Measurements from ENCODE around the gene CADPS2. TPM values are rescaled to one million over a fixed set of nuclear protein-coding genes. Genes with fewer than 3 reads are reported as not detected.

CADPS2 gene
- total RNA-seq, 2 experiments from 2014 or later, result not detected

GRCh38 chr7:122578350-122578749 is 307.9 kb downstream of the CADPS2 start:
- ChIA-PET CTCF (ENCODE audit: unreplicated experiment) (no interaction called here), POLR2A (interaction anchor here (0.8 to 1.1 kb wide), 2 partner anchors 38 to 776 kb away, joined by 3 to 5 read pairs; no protein-coding TSS in a partner anchor)
- H3K9me2 ChIP-seq (ENCODE audit: insufficient read depth, low read length), result no peaks in the 10 kb centered on the region
- DNase-seq (ENCODE audit: low spot score), result no peak
- no peaks in the 10 kb centered on the region for H3K9me3 ChIP-seq (ENCODE audit: low read length)
- no peaks in the 10 kb centered on the region for H3K36me3 ChIP-seq (ENCODE audit: insufficient read depth, low read length)
- intact Hi-C loops (cut with micrococcal nuclease; ENCODE audit: unreplicated experiment), result no loop called here
- H3K4me3 ChIP-seq (ENCODE audit: low read depth, low read length, poor library complexity, severe bottlenecking), result no peak overlapping the region
- no peak overlapping the region for H3K4me2 ChIP-seq (ENCODE audit: low read length)
- no peak overlapping the region for H2AFZ ChIP-seq (ENCODE audit: low read length)
- H3K27ac ChIP-seq (ENCODE audit: low read depth, low read length, poor library complexity, severe bottlenecking), result no peak overlapping the region
- TF ChIP-seq EZH2phosphoT487 (IDR thresholded peaks at IDR 0.05; ENCODE audit: borderline replicate concordance, low read depth, low read length) (no peak), CTCF (conservative IDR thresholded peaks at IDR 0.05; ENCODE audit: low read length) (no peak)
- H3K4me1 ChIP-seq (ENCODE audit: insufficient read depth, low read length, poor library complexity, severe bottlenecking), result no peaks in the 10 kb centered on the region
- BruUV-seq (replicated peaks), result no TSS peak
- H4K20me1 ChIP-seq (ENCODE audit: insufficient read depth, low read length), result no peaks in the 10 kb centered on the region
- no peaks in the 10 kb centered on the region for H3K79me2 ChIP-seq (ENCODE audit: insufficient read depth, low read depth, low read length)

- TF ChIP-seq CTCF (conservative IDR thresholded peaks at IDR 0.05; ENCODE audit: low read length) (no peak), EZH2phosphoT487 (IDR thresholded peaks at IDR 0.05; ENCODE audit: borderline replicate concordance, low read depth, low read length) (no peak)
- Histone ChIP-seq H3K4me2 (ENCODE audit: low read length) (no peak overlapping the region), H4K20me1 (ENCODE audit: insufficient read depth, low read length) (no peaks in the 10 kb centered on the region), H3K27ac (ENCODE audit: low read depth, low read length, poor library complexity, severe bottlenecking) (no peak overlapping the region), H3K4me3 (ENCODE audit: low read depth, low read length, poor library complexity, severe bottlenecking) (no peak overlapping the region), H3K9me3 (ENCODE audit: low read length) (no peaks in the 10 kb centered on the region), H3K79me2 (ENCODE audit: insufficient read depth, low read depth, low read length) (no peaks in the 10 kb centered on the region), H3K36me3 (ENCODE audit: insufficient read depth, low read length) (no peaks in the 10 kb centered on the region), H3K4me1 (ENCODE audit: insufficient read depth, low read length, poor library complexity, severe bottlenecking) (no peaks in the 10 kb centered on the region), H2AFZ (ENCODE audit: low read length) (no peak overlapping the region), H3K9me2 (ENCODE audit: insufficient read depth, low read length) (no peaks in the 10 kb centered on the region)
- ChIA-PET POLR2A (interaction anchor here (0.6 to 1.1 kb wide), 2 partner anchors 39 to 40 kb away, joined by 3 read pairs; no protein-coding TSS in a partner anchor), CTCF (ENCODE audit: unreplicated experiment) (no interaction called here)
- no TSS peak for BruUV-seq (replicated peaks)
- no peak for DNase-seq (ENCODE audit: low spot score)
- intact Hi-C loops (cut with micrococcal nuclease; ENCODE audit: unreplicated experiment), result no loop called here
Observed at GRCh38 chr7:122577449-122578003, 308.7 kb downstream of the CADPS2 start.

GRCh38 chr7:122572706-122573105 is 313.6 kb downstream of the CADPS2 start:
- no peak overlapping the region for H3K4me3 ChIP-seq (ENCODE audit: low read depth, low read length, poor library complexity, severe bottlenecking)
- DNase-seq (ENCODE audit: low spot score), result no peak
- CTCF ChIA-PET (ENCODE audit: unreplicated experiment), result no interaction called here
- no peak overlapping the region for H2AFZ ChIP-seq (ENCODE audit: low read length)
- TF ChIP-seq CTCF (conservative IDR thresholded peaks at IDR 0.05; ENCODE audit: low read length) (no peak), EZH2phosphoT487 (IDR thresholded peaks at IDR 0.05; ENCODE audit: borderline replicate concordance, low read depth, low read length) (no peak)
- BruUV-seq (replicated peaks), result no TSS peak
- H3K79me2 ChIP-seq (ENCODE audit: insufficient read depth, low read depth, low read length), result no peaks in the 10 kb centered on the region
- intact Hi-C loops (cut with micrococcal nuclease; ENCODE audit: unreplicated experiment), result no loop called here
- POLR2A ChIA-PET, result no interaction called here
- no peaks in the 10 kb centered on the region for H3K36me3 ChIP-seq (ENCODE audit: insufficient read depth, low read length)
- H3K27ac ChIP-seq (ENCODE audit: low read depth, low read length, poor library complexity, severe bottlenecking), result no peak overlapping the region
- no peaks in the 10 kb centered on the region for H4K20me1 ChIP-seq (ENCODE audit: insufficient read depth, low read length)
- no peak overlapping the region for H3K4me2 ChIP-seq (ENCODE audit: low read length)
- H3K9me2 ChIP-seq (ENCODE audit: insufficient read depth, low read length), result no peaks in the 10 kb centered on the region
- H3K4me1 ChIP-seq (ENCODE audit: insufficient read depth, low read length, poor library complexity, severe bottlenecking), result no peaks in the 10 kb centered on the region
- H3K9me3 ChIP-seq (ENCODE audit: low read length), result no peaks in the 10 kb centered on the region
